NCI-H69 (cell line): ENCODE results near the gene ART1.
"Not testable (repeated sequence)": the region's sequence is repeated elsewhere in the genome, so short reads cannot be mapped to it uniquely, and the experiment has no call there.

Experiments
- DNase-seq: peaks from one replicate; lab custom pipeline; 2025; lab: John Stamatoyannopoulos, UW

ART1 gene

GRCh38 chr11:3644817-3645235, at the start of gene ART1:
Gene ART1 (plus strand): TSS chr11:3645128. CDS start chr11:3659214, 14,086 bp downstream.
- DNase-seq = no peak

GRCh38 chr11:3597743-3598142, 47.2 kb upstream of the ART1 start:
- DNase-seq = not testable (repeated sequence)

GRCh38 chr11:3600201-3600600, 44.7 kb upstream of the ART1 start:
- not testable (repeated sequence) for DNase-seq

GRCh38 chr11:3604167-3604566, 40.8 kb upstream of the ART1 start:
- DNase-seq = no peak

GRCh38 chr11:3605283-3605662, 39.7 kb upstream of the ART1 start:
- DNase-seq = no peak

- no peak for DNase-seq
Measured at GRCh38 chr11:3605771-3606203, 39.1 kb upstream of the ART1 start.

GRCh38 chr11:3609416-3610265, 35.3 kb upstream of the ART1 start:
- peak; percentile 34 for DNase-seq

GRCh38 chr11:3610846-3611245, 34.1 kb upstream of the ART1 start:
- no peak for DNase-seq

GRCh38 chr11:3611976-3612678, 32.8 kb upstream of the ART1 start:
- no peak for DNase-seq

GRCh38 chr11:3613998-3614741, 30.8 kb upstream of the ART1 start:
- no peak for DNase-seq

GRCh38 chr11:3614742-3615171, 30.2 kb upstream of the ART1 start:
- no peak for DNase-seq

GRCh38 chr11:3615998-3616397, 28.9 kb upstream of the ART1 start:
- no peak for DNase-seq

- no peak for DNase-seq
Measured at GRCh38 chr11:3616721-3617460, 28.0 kb upstream of the ART1 start.

GRCh38 chr11:3617990-3618389, 26.9 kb upstream of the ART1 start:
- no peak for DNase-seq

GRCh38 chr11:3622521-3622920, 22.4 kb upstream of the ART1 start:
- no peak for DNase-seq

- no peak for DNase-seq
Measured at GRCh38 chr11:3623121-3623520, 21.8 kb upstream of the ART1 start.

- DNase-seq = no peak
Measured at GRCh38 chr11:3623767-3624458, 21.0 kb upstream of the ART1 start.

- no peak for DNase-seq
Measured at GRCh38 chr11:3626250-3626960, 18.5 kb upstream of the ART1 start.

GRCh38 chr11:3627291-3627690, 17.6 kb upstream of the ART1 start:
- DNase-seq = no peak

- DNase-seq = no peak
Measured at GRCh38 chr11:3631331-3631730, 13.6 kb upstream of the ART1 start.
